GM12878 (cell line): ENCODE results near the gene ZC3H15. TPM values are rescaled to one million over a fixed set of nuclear protein-coding genes. Genes with fewer than 3 reads are reported as not detected.

Experiments used
- polyA plus RNA-seq, 11 experiments: library from polyadenylated mRNA; depleted of rRNA in 4 of 11; unstranded in 6 of 11; stranded (reverse) in 5 of 11; fragments of >200 nt; fragmentation: Nextera tagmentation in 4 of 11; fragmentation: Illumina TruSeq in 1 of 11; extraction: Ambion mirVana in 4 of 11; extraction: Trizol in 1 of 11; gene quantifications; 1 replicate in 1 of 11; 2 replicates in 10 of 11; pipeline versions ENCODE4 v1.2.1 to v1.2.3, GENCODE V29; 2011 to 2016; ENCODE audit warnings: inconsistent platforms in 2 of 11, missing spikeins in 2 of 11, low read depth in 1 of 11
- total RNA-seq, 4 experiments: library from RNA; depleted of rRNA in 3 of 4; stranded (reverse); fragments of >200 nt in 3 of 4; fragmentation: Illumina TruSeq in 1 of 4; extraction: Trizol in 1 of 4; gene quantifications; 2 replicates each; pipeline versions ENCODE4 v1.2.1 to v1.2.3, GENCODE V29; 2013 to 2021

ZC3H15 gene
- total and polyA plus RNA-seq, 10 of the 15 experiments (the other 5 are each of a cell fraction or from before 2014, with no cell fraction given): 51.5 to 152 (median 123) TPM

Other genes with a start within 250 kb of the ZC3H15 start
- 9.3 and 11.7 TPM in 2 replicates for gene ITGAV, start 103.8 kb downstream of the ZC3H15 start, total RNA-seq (2014; rRNA removed)
- gene ITGAV, start 103.8 kb downstream of the ZC3H15 start, total RNA-seq (2014; rRNA removed; fragmentation: Illumina TruSeq; extraction: Trizol): 8.9 and 11.1 TPM in 2 replicates
- gene ITGAV, start 103.8 kb downstream of the ZC3H15 start, total RNA-seq (2021): 6.8 and 10.1 TPM in 2 replicates
- 10.8 and 14.3 TPM in 2 replicates for gene ITGAV, start 103.8 kb downstream of the ZC3H15 start, polyA plus RNA-seq (2011; rRNA removed)
- 6.6 and 7.5 TPM in 2 replicates for gene ITGAV, start 103.8 kb downstream of the ZC3H15 start, polyA plus RNA-seq (2014; fragmentation: Illumina TruSeq; extraction: Trizol)
- 1 to 10 TPM; 2.1 to 2.2 TPM for gene ITGAV, start 103.8 kb downstream of the ZC3H15 start, polyA plus RNA-seq (2014; fragmentation: Nextera tagmentation; extraction: Ambion mirVana)
- 4.6 and 4.9 TPM in 2 replicates for gene ITGAV, start 103.8 kb downstream of the ZC3H15 start, polyA plus RNA-seq (2014; rRNA removed)
- gene ITGAV, start 103.8 kb downstream of the ZC3H15 start, polyA plus RNA-seq (2016; fragmentation: Nextera tagmentation; extraction: Ambion mirVana): 1 to 10 TPM; 5.0 to 5.5 TPM
- 6.7 and 6.8 TPM in 2 replicates for gene FAM171B, start 207.8 kb downstream of the ZC3H15 start, total RNA-seq (2014; rRNA removed)
- gene FAM171B, start 207.8 kb downstream of the ZC3H15 start, total RNA-seq (2014; rRNA removed; fragmentation: Illumina TruSeq; extraction: Trizol): 7.0 and 7.3 TPM in 2 replicates
- gene FAM171B, start 207.8 kb downstream of the ZC3H15 start, total RNA-seq (2021): 8.1 and 9.1 TPM in 2 replicates
- gene FAM171B, start 207.8 kb downstream of the ZC3H15 start, polyA plus RNA-seq (2011; rRNA removed): 4.8 and 6.0 TPM in 2 replicates
- 3.7 and 4.4 TPM in 2 replicates for gene FAM171B, start 207.8 kb downstream of the ZC3H15 start, polyA plus RNA-seq (2014; fragmentation: Illumina TruSeq; extraction: Trizol)
- gene FAM171B, start 207.8 kb downstream of the ZC3H15 start, polyA plus RNA-seq (2014; fragmentation: Nextera tagmentation; extraction: Ambion mirVana): 1 to 10 TPM; 2.6 to 6.2 TPM
- 1.8 and 1.9 TPM in 2 replicates for gene FAM171B, start 207.8 kb downstream of the ZC3H15 start, polyA plus RNA-seq (2014; rRNA removed)
- gene FAM171B, start 207.8 kb downstream of the ZC3H15 start, polyA plus RNA-seq (2016; fragmentation: Nextera tagmentation; extraction: Ambion mirVana): 1 to 10 TPM; 2.7 to 3.7 TPM